Stomach smooth muscle (tissue), 2 donors: ENCODE measurements around the gene TLK2.
A peak's percentile ranks its signal among the peaks of the same experiment; 100 is the strongest.

Source experiments
- H3K27ac ChIP-seq: one replicate; pipeline ENCODE4 v1.7.0; 2013; ENCODE audit warnings: mild to moderate bottlenecking, low read length, inconsistent platforms
- H3K27me3 ChIP-seq, 2 donors: one replicate each; pipeline ENCODE4 v1.7.0; 2013; ENCODE audit warnings: low read length in 2 of 2; ENCODE audit not compliant: insufficient read depth in 2 of 2, control insufficient read depth in 1 of 2
- H3K36me3 ChIP-seq, 2 donors: one replicate each; pipeline ENCODE4 v1.7.0; 2013; ENCODE audit warnings: low read length in 2 of 2; ENCODE audit not compliant: control insufficient read depth in 2 of 2, insufficient read depth in 2 of 2
- H3K4me1 ChIP-seq: one replicate; pipeline ENCODE4 v1.7.0; 2013; ENCODE audit warnings: low read length; ENCODE audit not compliant: control insufficient read depth, insufficient read depth
- H3K4me3 ChIP-seq, 2 donors: one replicate each; pipeline ENCODE4 v1.7.0; 2013; ENCODE audit warnings: low read length in 2 of 2
- H3K9ac ChIP-seq, 2 donors: one replicate each; pipeline ENCODE4 v1.7.0; 2013; ENCODE audit warnings: low read length in 2 of 2, mild to moderate bottlenecking in 1 of 2
- H3K9me3 ChIP-seq, 2 donors: one replicate each; pipeline ENCODE4 v1.7.0; 2013; ENCODE audit warnings: low read length in 2 of 2; ENCODE audit not compliant: control insufficient read depth in 2 of 2
- donor health status: healthy.
- donor health status: Pancreatic carcinoma.

The TLK2 gene

GRCh38 chr17:62648251-62648955 is 169.8 kb downstream of the TLK2 start:
- peaks cover 15% of the 10 kb centered on the region for H3K4me1 ChIP-seq
- peaks cover 2 to 11% of the 10 kb centered on the region in 2 donors for H3K27me3 ChIP-seq
- no peak overlapping the region for H3K27ac ChIP-seq

DNA sequence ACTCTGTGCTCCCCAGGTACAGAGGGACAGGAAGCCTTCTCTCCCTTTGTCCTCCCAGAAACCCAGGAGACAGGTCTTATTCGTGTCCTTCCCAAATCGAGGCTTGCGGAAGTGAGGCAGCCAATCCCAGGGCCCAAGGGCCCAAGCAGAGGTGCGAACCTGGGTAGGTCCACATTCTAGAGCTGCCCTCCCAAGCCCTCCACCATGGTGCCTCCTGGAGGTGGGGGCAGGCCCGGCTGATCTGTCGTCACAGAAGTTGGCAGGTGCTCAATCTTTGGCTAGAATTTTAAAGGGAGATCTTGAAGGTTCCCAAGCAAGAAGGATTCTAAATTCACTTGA is 170.3 kb downstream of the TLK2 start:
- no peaks in the 10 kb centered on the region for H3K36me3 ChIP-seq
- H3K4me1 ChIP-seq, result peaks cover 16% of the 10 kb centered on the region
- peaks cover 2 to 11% of the 10 kb centered on the region in 2 donors for H3K27me3 ChIP-seq
- H3K27ac ChIP-seq, result no peak overlapping the region
- H3K4me3 ChIP-seq, result no peak overlapping the region
- no peaks in the 10 kb centered on the region for H3K9me3 ChIP-seq
- H3K9ac ChIP-seq, result no peak overlapping the region

More at GRCh38 chr17:62648251-62648955, 169.8 kb downstream of the TLK2 start:
- Histone ChIP-seq H3K9ac (no peak overlapping the region), H3K9me3 (no peaks in the 10 kb centered on the region), H3K4me3 (no peak overlapping the region), H3K36me3 (no peaks in the 10 kb centered on the region)

GRCh38 chr17:62649570-62649969 is 170.9 kb downstream of the TLK2 start:
- H3K27me3 ChIP-seq, result peaks cover 5 to 11% of the 10 kb centered on the region in 2 donors
- H3K9ac ChIP-seq, result no peak overlapping the region
- H3K27ac ChIP-seq, result no peak overlapping the region
- no peak overlapping the region for H3K4me3 ChIP-seq
- no peaks in the 10 kb centered on the region for H3K9me3 ChIP-seq
- H3K4me1 ChIP-seq, result peaks cover 19% of the 10 kb centered on the region
- no peaks in the 10 kb centered on the region for H3K36me3 ChIP-seq

- Histone ChIP-seq H3K27me3 (peaks cover 6 to 11% of the 10 kb centered on the region in 2 donors), H3K4me3 (no peak overlapping the region), H3K36me3 (no peaks in the 10 kb centered on the region), H3K9me3 (no peaks in the 10 kb centered on the region), H3K4me1 (peaks cover 20% of the 10 kb centered on the region), H3K27ac (no peak overlapping the region), H3K9ac (no peak overlapping the region)
Observed at GRCh38 chr17:62650587-62650986, 172.0 kb downstream of the TLK2 start.

- Histone ChIP-seq H3K27me3 (peaks cover 6 to 11% of the 10 kb centered on the region in 2 donors), H3K4me1 (peaks cover 20% of the 10 kb centered on the region), H3K9ac (peak overlapping the region in 1 of 2 donors; percentile 13), H3K9me3 (no peaks in the 10 kb centered on the region), H3K27ac (no peak overlapping the region), H3K36me3 (no peaks in the 10 kb centered on the region), H3K4me3 (peak overlapping the region; percentile 43 to 67)
Observed at GRCh38 chr17:62652251-62653001, 173.8 kb downstream of the TLK2 start.

- H3K27me3 ChIP-seq, result peaks cover 6 to 11% of the 10 kb centered on the region in 2 donors
- no peaks in the 10 kb centered on the region for H3K9me3 ChIP-seq
- H3K27ac ChIP-seq, result no peak overlapping the region
- H3K4me3 ChIP-seq, result peak overlapping the region in 1 of 2 donors; percentile 67
- no peaks in the 10 kb centered on the region for H3K36me3 ChIP-seq
- peak overlapping the region in 1 of 2 donors; percentile 13 for H3K9ac ChIP-seq
- peaks cover 20% of the 10 kb centered on the region for H3K4me1 ChIP-seq
Observed at GRCh38 chr17:62653002-62653825, 174.6 kb downstream of the TLK2 start.

DNA sequence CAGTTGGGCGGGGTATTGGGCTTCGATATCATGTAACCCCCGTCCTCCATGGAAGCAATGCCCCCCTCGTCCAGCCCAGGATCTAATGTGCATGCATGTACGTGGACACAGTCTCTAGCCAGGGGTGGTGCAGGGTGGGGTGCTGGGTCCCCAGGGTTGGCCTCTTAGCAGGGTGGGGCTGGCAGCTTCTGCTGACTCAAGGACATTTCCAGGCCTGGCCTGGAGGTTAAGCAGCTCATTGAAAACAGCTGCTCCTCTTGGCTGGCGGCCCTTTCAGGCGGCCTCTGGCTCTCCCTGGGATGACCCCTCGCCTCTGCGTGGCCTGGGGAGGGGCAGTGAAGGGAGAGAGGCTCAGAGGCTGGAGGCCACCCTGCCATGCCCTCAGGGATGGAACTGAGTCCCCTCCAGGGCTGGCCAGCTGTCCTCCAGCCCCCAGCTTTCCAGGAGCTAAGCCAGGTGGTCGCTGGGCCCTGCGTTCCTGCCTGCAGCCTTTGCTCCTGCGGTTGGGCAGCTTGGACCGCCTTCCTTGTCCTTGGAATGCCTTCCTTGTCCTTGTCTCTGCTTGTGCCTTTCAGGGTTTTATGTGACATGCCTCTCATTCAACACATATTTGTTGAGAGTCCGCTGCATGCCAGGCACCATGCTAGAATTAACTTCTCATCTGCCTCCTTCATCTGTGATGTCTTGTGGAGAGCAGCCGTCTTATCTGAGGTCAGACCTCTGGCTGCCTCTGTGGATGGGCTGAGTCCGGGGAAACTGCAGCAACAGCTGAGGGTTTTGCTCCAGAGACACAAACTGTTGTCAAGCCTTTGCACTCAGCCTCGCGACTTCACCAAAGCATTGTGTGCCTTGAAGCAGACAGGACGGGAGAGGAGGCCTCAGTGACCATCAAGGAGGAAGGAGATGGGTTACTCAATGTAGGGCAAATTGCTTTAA is 175.5 kb downstream of the TLK2 start:
- Histone ChIP-seq H3K9me3 (no peaks in the 10 kb centered on the region), H3K9ac (no peak overlapping the region), H3K36me3 (no peaks in the 10 kb centered on the region), H3K4me3 (peak overlapping the region in 1 of 2 donors; percentile 35), H3K4me1 (peaks cover 20% of the 10 kb centered on the region), H3K27me3 (peaks cover 6 to 11% of the 10 kb centered on the region in 2 donors), H3K27ac (no peak overlapping the region)

GRCh38 chr17:62655656-62656055 is 177.0 kb downstream of the TLK2 start:
- Histone ChIP-seq H3K9ac (no peak overlapping the region), H3K27ac (no peak overlapping the region), H3K9me3 (no peaks in the 10 kb centered on the region), H3K4me1 (peaks cover 20% of the 10 kb centered on the region), H3K27me3 (peaks cover 6 to 11% of the 10 kb centered on the region in 2 donors), H3K36me3 (no peaks in the 10 kb centered on the region), H3K4me3 (no peak overlapping the region)

GRCh38 chr17:62656446-62656845 is 177.8 kb downstream of the TLK2 start:
- Histone ChIP-seq H3K9ac (no peak overlapping the region), H3K4me1 (peaks cover 20% of the 10 kb centered on the region), H3K27me3 (peaks cover 6 to 11% of the 10 kb centered on the region in 2 donors), H3K4me3 (no peak overlapping the region), H3K36me3 (no peaks in the 10 kb centered on the region), H3K27ac (no peak overlapping the region), H3K9me3 (peaks cover 0 to 4% of the 10 kb centered on the region in 2 donors)
